Stromal cell of bone marrow (primary cell): ENCODE data around the gene GATA3.

Experiments used
- DNase-seq: peaks from one replicate; pipeline ENCODE4 v3.0.0-alpha.2; 2012; ENCODE audit warnings: low read depth

The GATA3 gene

GRCh38 chr10:8037941-8038894, 16.3 kb upstream of the GATA3 start:
- no peak for DNase-seq

GRCh38 chr10:8039321-8039881, 15.1 kb upstream of the GATA3 start:
- no peak for DNase-seq

- no peak for DNase-seq
These were observed 13.8 kb upstream of the GATA3 start for GRCh38 chr10:8040651-8041050.

- DNase-seq: no peak
These were observed 13.1 kb upstream of the GATA3 start for GRCh38 chr10:8041284-8041991.

GRCh38 chr10:8041992-8042720, 12.3 kb upstream of the GATA3 start:
- no peak for DNase-seq

- no peak for DNase-seq
These were observed 11.5 kb upstream of the GATA3 start for GRCh38 chr10:8042721-8043568.

GRCh38 chr10:8043569-8044306, 10.8 kb upstream of the GATA3 start:
- DNase-seq: no peak

- no peak for DNase-seq
These were observed 10.1 kb upstream of the GATA3 start for GRCh38 chr10:8044331-8044907.

- no peak for DNase-seq
These were observed 9.4 kb upstream of the GATA3 start for GRCh38 chr10:8044908-8045725.

GRCh38 chr10:8045726-8046494, 8.6 kb upstream of the GATA3 start:
- DNase-seq: no peak

GRCh38 chr10:8047452-8048280, 6.8 kb upstream of the GATA3 start:
- DNase-seq: no peak

- DNase-seq: no peak
These were observed 6.0 kb upstream of the GATA3 start for GRCh38 chr10:8048281-8049008.

- no peak for DNase-seq
These were observed 5.2 kb upstream of the GATA3 start for GRCh38 chr10:8049045-8049864.

- DNase-seq: no peak
These were observed 4.5 kb upstream of the GATA3 start for GRCh38 chr10:8049865-8050555.

GRCh38 chr10:8050556-8051108, 3.9 kb upstream of the GATA3 start:
- no peak for DNase-seq
